ENCODE data around the gene ZBTB47.

The ZBTB47 gene

GRCh38 chr3:42699511-42699971, 46.0 kb downstream of the ZBTB47 start:
- no peak for DNase-seq (ENCODE audit: low spot score)

- DNase-seq (ENCODE audit: low spot score): no peak
These were observed 47.1 kb downstream of the ZBTB47 start for GRCh38 chr3:42700366-42701288.

GRCh38 chr3:42701371-42702065, 48.0 kb downstream of the ZBTB47 start:
- DNase-seq (ENCODE audit: low spot score): peak; percentile 42

GRCh38 chr3:42702066-42702951, 48.8 kb downstream of the ZBTB47 start, which contains the start of gene HHATL:
TSS of gene HHATL (minus strand) at chr3:42702798. CDS start at chr3:42700826, 1,972 bp downstream.
- no peak for DNase-seq (ENCODE audit: low spot score)

- DNase-seq (ENCODE audit: low spot score): no peak
These were observed 49.6 kb downstream of the ZBTB47 start for GRCh38 chr3:42702982-42703694.

- DNase-seq (ENCODE audit: low spot score): no peak
These were observed 50.2 kb downstream of the ZBTB47 start for GRCh38 chr3:42703695-42704025.

GRCh38 chr3:42704136-42704841, 50.8 kb downstream of the ZBTB47 start:
- DNase-seq (ENCODE audit: low spot score): no peak

GRCh38 chr3:42705058-42705767, 51.7 kb downstream of the ZBTB47 start:
- DNase-seq (ENCODE audit: low spot score): no peak

GRCh38 chr3:42705962-42706585, 52.6 kb downstream of the ZBTB47 start:
- DNase-seq (ENCODE audit: low spot score): no peak

- no peak for DNase-seq (ENCODE audit: low spot score)
These were observed 53.5 kb downstream of the ZBTB47 start for GRCh38 chr3:42706721-42707619.

GRCh38 chr3:42707620-42708355, 54.3 kb downstream of the ZBTB47 start:
- no peak for DNase-seq (ENCODE audit: low spot score)

- no peak for DNase-seq (ENCODE audit: low spot score)
These were observed 55.2 kb downstream of the ZBTB47 start for GRCh38 chr3:42708611-42709151.

- DNase-seq (ENCODE audit: low spot score): no peak
These were observed 56.1 kb downstream of the ZBTB47 start for GRCh38 chr3:42709621-42710020.

- DNase-seq (ENCODE audit: low spot score): no peak
These were observed 57.0 kb downstream of the ZBTB47 start for GRCh38 chr3:42710323-42711021.

- no peak for DNase-seq (ENCODE audit: low spot score)
These were observed 58.2 kb downstream of the ZBTB47 start for GRCh38 chr3:42711491-42712343.

GRCh38 chr3:42712344-42712648, 58.8 kb downstream of the ZBTB47 start:
- no peak for DNase-seq (ENCODE audit: low spot score)

Data from LoVo (cell line).